H9 (cell line): Measurements from ENCODE around the gene CD4. TPM values are rescaled to one million over a fixed set of nuclear protein-coding genes. Genes with fewer than 3 reads are reported as not detected.

Experiments used
- DNase-seq: peaks from one replicate; pipeline ENCODE4 v3.0.0-alpha.2; 2017
- H2AFZ ChIP-seq: one replicate; pipeline ENCODE4 v1.6.1; 2013; ENCODE audit warnings: mild to moderate bottlenecking, low read length, control low read depth, moderate library complexity
- H2AK5ac ChIP-seq: 2 replicates; pipeline ENCODE4 v1.6.1; 2013; ENCODE audit warnings: low read length, control low read depth, mixed read lengths; ENCODE audit not compliant: insufficient read length
- H2BK120ac ChIP-seq: one replicate; pipeline ENCODE4 v1.6.1; 2013; ENCODE audit warnings: low read depth, mild to moderate bottlenecking, low read length, control low read depth, inconsistent platforms; ENCODE audit not compliant: poor library complexity, severe bottlenecking
- H2BK12ac ChIP-seq: 2 replicates; pipeline ENCODE4 v1.6.1; 2013; ENCODE audit warnings: low read length, control low read depth, mixed read lengths, low read depth; ENCODE audit not compliant: insufficient read length
- H2BK15ac ChIP-seq: 2 replicates; pipeline ENCODE4 v1.6.1; 2013; ENCODE audit warnings: low read depth, low read length, control low read depth
- H2BK20ac ChIP-seq: one replicate; pipeline ENCODE4 v1.6.1; 2013; ENCODE audit warnings: low read depth, mild to moderate bottlenecking, low read length, control low read depth, inconsistent platforms; ENCODE audit not compliant: poor library complexity, severe bottlenecking
- H2BK5ac ChIP-seq: 2 replicates; pipeline ENCODE4 v1.6.1; 2013; ENCODE audit warnings: low read length, control low read depth, mixed read lengths; ENCODE audit not compliant: insufficient read length
- H3K14ac ChIP-seq: 2 replicates; pipeline ENCODE4 v1.6.1; 2013; ENCODE audit warnings: low read length, control low read depth; ENCODE audit not compliant: insufficient read depth
- H3K18ac ChIP-seq: 2 replicates; pipeline ENCODE4 v1.6.1; 2013; ENCODE audit warnings: low read depth, mild to moderate bottlenecking, mixed read lengths, low read length, control low read depth; ENCODE audit not compliant: insufficient read length
- H3K23ac ChIP-seq: 2 replicates; pipeline ENCODE4 v1.6.1; 2013; ENCODE audit warnings: low read length, control low read depth, mixed read lengths, low read depth; ENCODE audit not compliant: insufficient read length
- H3K23me2 ChIP-seq: 2 replicates; pipeline ENCODE4 v1.6.1; 2013; ENCODE audit warnings: low read depth, mild to moderate bottlenecking, mixed read lengths, low read length, control low read depth; ENCODE audit not compliant: insufficient read length, poor library complexity, severe bottlenecking
- H3K27ac ChIP-seq: 2 replicates; pipeline ENCODE4 v1.5.1; 2013; ENCODE audit warnings: low read length, control low read depth, mixed read lengths, low read depth; ENCODE audit not compliant: insufficient read length
- H3K27me3 ChIP-seq: 2 replicates; pipeline ENCODE4 v1.6.1; 2013; ENCODE audit warnings: low read length, control low read depth, inconsistent platforms; ENCODE audit not compliant: insufficient read depth
- H3K4ac ChIP-seq: 2 replicates; pipeline ENCODE4 v1.6.1; 2013; ENCODE audit warnings: low read depth, mild to moderate bottlenecking, control low read depth, inconsistent platforms, low read length, moderate library complexity
- H3K4me1 ChIP-seq: 2 replicates; pipeline ENCODE4 v1.6.1; 2013; ENCODE audit warnings: low read length, control low read depth, inconsistent platforms; ENCODE audit not compliant: insufficient read depth
- H3K4me2 ChIP-seq: 2 replicates; pipeline ENCODE4 v1.6.1; 2013; ENCODE audit warnings: low read length, control low read depth, mixed read lengths; ENCODE audit not compliant: insufficient read length, insufficient read depth
- H3K56ac ChIP-seq: 2 replicates; pipeline ENCODE4 v1.6.1; 2013; ENCODE audit warnings: low read depth, mild to moderate bottlenecking, mixed read lengths, low read length, control low read depth; ENCODE audit not compliant: insufficient read length
- H3K79me1 ChIP-seq: 2 replicates; pipeline ENCODE4 v1.6.1; 2013; ENCODE audit warnings: low read depth, mild to moderate bottlenecking, moderate library complexity, low read length, control low read depth, inconsistent platforms; ENCODE audit not compliant: insufficient read depth, poor library complexity, severe bottlenecking
- H3K79me2 ChIP-seq: 2 replicates; pipeline ENCODE4 v1.6.1; 2013; ENCODE audit warnings: low read length, control low read depth, inconsistent platforms; ENCODE audit not compliant: insufficient read depth
- H3K9ac ChIP-seq: 2 replicates; pipeline ENCODE4 v1.6.1; 2013; ENCODE audit warnings: low read length, control low read depth, mixed read lengths; ENCODE audit not compliant: insufficient read length; ENCODE audit errors: extremely low read depth
- H3K9me3 ChIP-seq: one replicate; pipeline ENCODE4 v1.6.1; 2013; ENCODE audit warnings: low read depth, low read length, inconsistent platforms; ENCODE audit not compliant: control insufficient read depth
- H3T11ph ChIP-seq: one replicate; pipeline ENCODE4 v1.6.1; 2013; ENCODE audit warnings: mild to moderate bottlenecking, low read length, control low read depth, inconsistent platforms
- H4K20me1 ChIP-seq: one replicate; pipeline ENCODE4 v1.6.1; 2013; ENCODE audit not compliant: control insufficient read depth, insufficient read length, insufficient read depth
- H4K5ac ChIP-seq: 2 replicates; pipeline ENCODE4 v1.6.1; 2013; ENCODE audit warnings: low read depth, mild to moderate bottlenecking, mixed read lengths, low read length, control low read depth; ENCODE audit not compliant: insufficient read length
- H4K8ac ChIP-seq: replicated peaks from 2 replicates; pipeline ENCODE4 v1.6.1; 2013; ENCODE audit warnings: low read length, control low read depth, mixed read lengths, low read depth; ENCODE audit not compliant: insufficient read length
- H4K91ac ChIP-seq: 2 replicates; pipeline ENCODE4 v1.6.1; 2013; ENCODE audit warnings: low read depth, mild to moderate bottlenecking, moderate library complexity, mixed read lengths, low read length, control low read depth; ENCODE audit not compliant: insufficient read length
- H3K27ac Mint-ChIP-seq, 3 experiments: 2 replicates in 2 of 3; 3 replicates in 1 of 3; pipeline ENCODE4 v1.8.0; 2020 to 2021; ENCODE audit warnings: mixed read lengths in 3 of 3, mild to moderate bottlenecking in 1 of 3, moderate library complexity in 1 of 3
- H3K27me3 Mint-ChIP-seq: 2 replicates; pipeline ENCODE4 v1.8.0; 2021; ENCODE audit warnings: low read depth, mild to moderate bottlenecking, moderate library complexity, mixed read lengths
- H3K36me3 Mint-ChIP-seq, 3 experiments: 2 replicates in 2 of 3; 3 replicates in 1 of 3; pipeline ENCODE4 v1.8.0; 2020 to 2021; ENCODE audit warnings: low read depth in 3 of 3, mixed read lengths in 3 of 3; ENCODE audit not compliant: insufficient read depth in 1 of 3
- H3K4me1 Mint-ChIP-seq, 2 experiments: 2 replicates each; pipeline ENCODE4 v1.8.0; 2020; ENCODE audit warnings: mixed read lengths in 2 of 2
- H3K4me3 Mint-ChIP-seq, 2 experiments: 2 replicates in 1 of 2; 3 replicates in 1 of 2; pipeline ENCODE4 v1.8.0; 2020 to 2021; ENCODE audit warnings: mild to moderate bottlenecking in 2 of 2, mixed read lengths in 2 of 2, moderate library complexity in 1 of 2
- H3K9me3 Mint-ChIP-seq, 2 experiments: 2 replicates in 1 of 2; 3 replicates in 1 of 2; pipeline ENCODE4 v1.8.0; 2020; ENCODE audit warnings: mild to moderate bottlenecking in 2 of 2, mixed read lengths in 2 of 2, moderate library complexity in 1 of 2
- CTCF ChIP-seq: fragments of 200-600 bp; sonication (generic); conservative IDR thresholded peaks from 3 replicates; pipeline ENCODE4 v1.8.0; 2021; ENCODE audit warnings: antibody characterized with exemption, mild to moderate bottlenecking
- WGBS: extraction: QIAGEN DNeasy Blood & Tissue Kit; methylation state at CpG from one replicate; pipeline ENCODE4 v1.1.7; 2013; ENCODE audit warnings: missing lambda C conversion rate, low lambda C conversion rate, mixed read lengths; ENCODE audit not compliant: insufficient read length; ENCODE audit errors: extremely low coverage; 5-methylcytosine and 5-hydroxymethylcytosine counted together
- total RNA-seq: library from RNA; stranded (reverse); gene quantifications from 2 replicates; pipeline ENCODE4 v1.2.1, GENCODE V29; 2021

The CD4 gene
- total RNA-seq, 1 experiment from 2014 or later: 1.1 TPM

DNA sequence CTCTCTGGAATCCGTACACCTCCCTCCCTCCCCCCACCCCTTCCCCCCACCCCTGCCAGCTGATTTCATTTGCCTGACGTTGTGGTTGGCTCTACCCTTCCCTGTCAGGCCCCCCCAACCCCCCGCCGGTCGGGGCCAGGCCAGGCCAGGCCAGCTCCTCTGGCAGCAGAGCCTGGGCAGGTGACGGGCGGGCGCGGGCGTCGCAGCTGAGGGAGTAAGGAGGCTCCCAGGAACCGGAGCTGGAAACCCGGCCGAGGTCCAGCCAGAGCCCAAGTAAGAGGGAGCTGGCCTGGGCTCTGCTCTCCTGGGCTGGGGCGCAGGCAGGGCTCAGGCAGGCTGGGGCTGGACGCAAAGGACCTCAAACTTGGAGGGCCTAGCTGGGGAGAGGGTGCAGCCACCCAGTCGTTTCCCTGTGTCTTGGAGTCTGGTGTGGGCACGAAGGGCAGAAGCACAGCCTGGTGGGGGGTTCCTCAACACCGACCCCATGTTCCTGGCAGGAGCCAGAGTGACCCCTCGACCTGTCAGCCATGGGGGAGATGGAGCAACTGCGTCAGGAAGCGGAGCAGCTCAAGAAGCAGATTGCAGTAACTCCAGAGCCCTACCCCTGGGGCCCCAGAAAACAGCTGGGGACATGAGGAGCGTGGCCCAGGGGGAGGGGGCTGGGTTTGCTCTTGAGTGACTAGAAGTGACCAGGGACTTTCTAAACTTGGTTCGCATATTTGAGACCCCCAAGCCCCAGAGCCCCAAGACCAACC lies 51.6 kb downstream of the CD4 start, which contains the start of gene GNB3:
TSS of gene GNB3 (plus strand) at position 165 of the 755 bp plus-strand sequence. CDS start at position 528, 363 bp downstream.
- Histone ChIP-seq H3K9me3 (no peaks in the 10 kb centered on the region), H4K20me1 (no peaks in the 10 kb centered on the region), H2BK120ac (no peak within 1 kb of the TSS), H2BK5ac (no peak within 1 kb of the TSS), H2AFZ (no peak within 1 kb of the TSS), H3K56ac (no peak within 1 kb of the TSS), H3K4ac (no peak within 1 kb of the TSS), H4K8ac (no peak within 1 kb of the TSS), H2AK5ac (no peak within 1 kb of the TSS), H3K4me2 (no peak within 1 kb of the TSS), H3K23ac (no peak within 1 kb of the TSS), H3K27me3 (no peaks in the 10 kb centered on the region), H4K5ac (no peak within 1 kb of the TSS), H4K91ac (no peak within 1 kb of the TSS), H2BK12ac (no peak within 1 kb of the TSS), H3K27ac (no peak within 1 kb of the TSS), H3K79me2 (no peaks in the 10 kb centered on the region), H3K18ac (no peak within 1 kb of the TSS), H3K4me1 (no peaks in the 10 kb centered on the region), H3T11ph (no peak within 1 kb of the TSS), H3K14ac (no peak within 1 kb of the TSS), H3K9ac (no peak within 1 kb of the TSS), H2BK20ac (no peak within 1 kb of the TSS), H3K79me1 (no peaks in the 10 kb centered on the region), H2BK15ac (no peak within 1 kb of the TSS), H3K23me2 (no peaks in the 10 kb centered on the region)
- Mint-ChIP-seq H3K27me3 (no peaks in the 10 kb centered on the region), H3K9me3 (no peaks in the 10 kb centered on the region; a peak in 1 of 5 replicates), H3K36me3 (peaks cover 29 to 73% (median 70%) of the 10 kb centered on the region in 3 experiments), H3K4me3 (no peak within 1 kb of the TSS), H3K27ac (peak within 1 kb of the TSS in 2 of 3 experiments; percentile 39 to 67; a peak in 3 of 7 replicates), H3K4me1 (peaks cover 4 to 21% of the 10 kb centered on the region in 2 experiments; a peak in 3 of 4 replicates)
- DNase-seq: no peak
- no CpG with 5 or more reads among the region's 24 CpGs for WGBS
- no peak for TF ChIP-seq CTCF
